Breast epithelium (tissue), 4 donors: Measurements from ENCODE around the gene ZNF488. TPM values are rescaled to one million over a fixed set of nuclear protein-coding genes. Genes with fewer than 3 reads are reported as not detected.
"Not testable (repeated sequence)": the region's sequence is repeated elsewhere in the genome, so short reads cannot be mapped to it uniquely, and the experiment has no call there.

Experiments
- DNase-seq, 2 donors: peaks; one replicate each; pipeline ENCODE4 v3.0.0-alpha.2; 2019; ENCODE audit warnings: low spot score in 2 of 2
- H3K27ac ChIP-seq, 2 donors: fragments of 200-600 bp; sonication (generic) in 1 of 2; one replicate each; pipeline ENCODE4 v1.5.1; 2016 to 2019; ENCODE audit warnings: mild to moderate bottlenecking in 1 of 2
- H3K27me3 ChIP-seq, 2 donors: fragments of 200-600 bp; sonication (generic) in 1 of 2; one replicate each; pipeline versions ENCODE4 v1.5.1 to v1.6.0; 2017 to 2019; ENCODE audit warnings: control low read depth in 1 of 2, mild to moderate bottlenecking in 1 of 2
- H3K36me3 ChIP-seq: fragments of 200-600 bp; one replicate; pipeline ENCODE4 v1.5.1; 2019
- H3K4me1 ChIP-seq, 2 donors: fragments of 200-600 bp; sonication (generic); one replicate each; pipeline ENCODE4 v1.5.1; 2016 to 2019; ENCODE audit warnings: control low read depth in 1 of 2
- H3K4me3 ChIP-seq, 3 donors: fragments of 200-600 bp; sonication (generic); 1 replicate in 2 of 3; 2 replicates in 1 of 3; pipeline ENCODE4 v1.5.1; 2016 to 2019; ENCODE audit warnings: mild to moderate bottlenecking in 3 of 3, moderate library complexity in 2 of 3
- H3K9me3 ChIP-seq, 2 donors: fragments of 200-600 bp; sonication (generic) in 1 of 2; one replicate each; pipeline ENCODE4 v1.5.1; 2016 to 2019; ENCODE audit warnings: control low read depth in 1 of 2
- CTCF ChIP-seq, 3 donors: fragments of 450-650 bp; IDR thresholded peaks; one replicate each; pipeline ENCODE4 v1.5.1; 2016 to 2017; ENCODE audit warnings: antibody characterized with exemption in 3 of 3, mild to moderate bottlenecking in 3 of 3, moderate library complexity in 3 of 3
- POLR2A ChIP-seq: fragments of 450-650 bp; IDR thresholded peaks from one replicate; pipeline ENCODE4 v1.6.1; 2016; ENCODE audit warnings: antibody characterized with exemption, mild to moderate bottlenecking, moderate library complexity
- POLR2AphosphoS5 ChIP-seq, 3 donors: sonication (generic); formaldehyde crosslinking; IDR thresholded peaks; one replicate each; pipeline ENCODE4 v1.6.1; 2017; ENCODE audit warnings: antibody characterized with exemption in 3 of 3
- intact Hi-C: fragments of 100-400 bp; cut with DNase I; formaldehyde crosslinking; loops from one replicate; pipeline ENCODE4 v1.15.1; 2023; ENCODE audit warnings: low total_unique reads
- total RNA-seq, 3 donors: library from RNA; depleted of rRNA; stranded (reverse); fragments of >200 nt; gene quantifications; one replicate each; pipeline ENCODE4 v1.1.0, GENCODE V29; 2016

Gene ZNF488
- total RNA-seq, 3 donors from 2014 or later, result 0.44 TPM; not detected in 2

GRCh38 chr10:47421057-47421952 is 37.2 kb upstream of the ZNF488 start:
- Histone ChIP-seq H3K9me3 (no peaks in the 10 kb centered on the region), H3K27ac (no peak overlapping the region), H3K4me3 (no peak overlapping the region), H3K36me3 (no peaks in the 10 kb centered on the region), H3K4me1 (no peaks in the 10 kb centered on the region), H3K27me3 (no peaks in the 10 kb centered on the region)
- DNase-seq, result no peak
- intact Hi-C loops, result no loop called here
- TF ChIP-seq CTCF (IDR thresholded peaks at IDR 0.05) (no peak), POLR2A (no peak)

- Histone ChIP-seq H3K36me3 (no peaks in the 10 kb centered on the region), H3K4me1 (no peaks in the 10 kb centered on the region), H3K27ac (no peak overlapping the region), H3K27me3 (no peaks in the 10 kb centered on the region), H3K4me3 (no peak overlapping the region), H3K9me3 (no peaks in the 10 kb centered on the region)
- intact Hi-C loops, result no loop called here
- no peak for TF ChIP-seq CTCF (IDR thresholded peaks at IDR 0.05)
- TF ChIP-seq POLR2AphosphoS5 (IDR thresholded peaks at IDR 0.05), result no peak
- TF ChIP-seq POLR2A, result no peak
- DNase-seq, result no peak
Observed at GRCh38 chr10:47420305-47421056, 36.4 kb upstream of the ZNF488 start.

GRCh38 chr10:47419421-47419820 is 35.3 kb upstream of the ZNF488 start:
- Histone ChIP-seq H3K4me3 (no peak overlapping the region), H3K36me3 (no peaks in the 10 kb centered on the region), H3K27me3 (no peaks in the 10 kb centered on the region), H3K9me3 (no peaks in the 10 kb centered on the region), H3K4me1 (no peaks in the 10 kb centered on the region), H3K27ac (no peak overlapping the region)
- no peak for TF ChIP-seq POLR2AphosphoS5 (IDR thresholded peaks at IDR 0.05)
- TF ChIP-seq POLR2A, result no peak
- no peak for TF ChIP-seq CTCF (IDR thresholded peaks at IDR 0.05)
- DNase-seq, result no peak
- intact Hi-C loops, result no loop called here

- no peaks in the 10 kb centered on the region for H3K36me3 ChIP-seq
- no peaks in the 10 kb centered on the region for H3K4me1 ChIP-seq
- no peaks in the 10 kb centered on the region for H3K9me3 ChIP-seq
- no peak for DNase-seq
- H3K27ac ChIP-seq, result no peak overlapping the region
- no peak overlapping the region for H3K4me3 ChIP-seq
- intact Hi-C loops, result no loop called here
- TF ChIP-seq POLR2AphosphoS5 (IDR thresholded peaks at IDR 0.05) (no peak), CTCF (IDR thresholded peaks at IDR 0.05) (no peak), POLR2A (no peak)
- no peaks in the 10 kb centered on the region for H3K27me3 ChIP-seq
Observed at GRCh38 chr10:47418966-47419365, 34.9 kb upstream of the ZNF488 start.

- intact Hi-C loops, result no loop called here
- no peak overlapping the region for H3K27ac ChIP-seq
- DNase-seq, result no peak
- H3K27me3 ChIP-seq, result no peaks in the 10 kb centered on the region
- H3K36me3 ChIP-seq, result no peaks in the 10 kb centered on the region
- TF ChIP-seq POLR2AphosphoS5 (IDR thresholded peaks at IDR 0.05) (no peak), POLR2A (no peak), CTCF (IDR thresholded peaks at IDR 0.05) (no peak)
- H3K4me3 ChIP-seq, result no peak overlapping the region
- no peaks in the 10 kb centered on the region for H3K9me3 ChIP-seq
- no peaks in the 10 kb centered on the region for H3K4me1 ChIP-seq
Observed at GRCh38 chr10:47418321-47418720, 34.2 kb upstream of the ZNF488 start.

- intact Hi-C loops, H3K4me3 ChIP-seq, H3K27ac ChIP-seq, H3K4me1 ChIP-seq, DNase-seq, H3K9me3 ChIP-seq, H3K36me3 ChIP-seq, H3K27me3 ChIP-seq: not testable (repeated sequence)
Observed at GRCh38 chr10:47416305-47417218, 32.5 kb upstream of the ZNF488 start.
